CMK (cell line): ENCODE measurements around the gene CAPN9.
"Not testable (repeated sequence)": the region's sequence is repeated elsewhere in the genome, so short reads cannot be mapped to it uniquely, and the experiment has no call there.

Source experiments
- DNase-seq: peaks from one replicate; pipeline ENCODE4 v3.0.0-alpha.2; 2010; ENCODE audit warnings: low read depth

Gene CAPN9, protein sequence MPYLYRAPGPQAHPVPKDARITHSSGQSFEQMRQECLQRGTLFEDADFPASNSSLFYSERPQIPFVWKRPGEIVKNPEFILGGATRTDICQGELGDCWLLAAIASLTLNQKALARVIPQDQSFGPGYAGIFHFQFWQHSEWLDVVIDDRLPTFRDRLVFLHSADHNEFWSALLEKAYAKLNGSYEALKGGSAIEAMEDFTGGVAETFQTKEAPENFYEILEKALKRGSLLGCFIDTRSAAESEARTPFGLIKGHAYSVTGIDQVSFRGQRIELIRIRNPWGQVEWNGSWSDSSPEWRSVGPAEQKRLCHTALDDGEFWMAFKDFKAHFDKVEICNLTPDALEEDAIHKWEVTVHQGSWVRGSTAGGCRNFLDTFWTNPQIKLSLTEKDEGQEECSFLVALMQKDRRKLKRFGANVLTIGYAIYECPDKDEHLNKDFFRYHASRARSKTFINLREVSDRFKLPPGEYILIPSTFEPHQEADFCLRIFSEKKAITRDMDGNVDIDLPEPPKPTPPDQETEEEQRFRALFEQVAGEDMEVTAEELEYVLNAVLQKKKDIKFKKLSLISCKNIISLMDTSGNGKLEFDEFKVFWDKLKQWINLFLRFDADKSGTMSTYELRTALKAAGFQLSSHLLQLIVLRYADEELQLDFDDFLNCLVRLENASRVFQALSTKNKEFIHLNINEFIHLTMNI

DNA sequence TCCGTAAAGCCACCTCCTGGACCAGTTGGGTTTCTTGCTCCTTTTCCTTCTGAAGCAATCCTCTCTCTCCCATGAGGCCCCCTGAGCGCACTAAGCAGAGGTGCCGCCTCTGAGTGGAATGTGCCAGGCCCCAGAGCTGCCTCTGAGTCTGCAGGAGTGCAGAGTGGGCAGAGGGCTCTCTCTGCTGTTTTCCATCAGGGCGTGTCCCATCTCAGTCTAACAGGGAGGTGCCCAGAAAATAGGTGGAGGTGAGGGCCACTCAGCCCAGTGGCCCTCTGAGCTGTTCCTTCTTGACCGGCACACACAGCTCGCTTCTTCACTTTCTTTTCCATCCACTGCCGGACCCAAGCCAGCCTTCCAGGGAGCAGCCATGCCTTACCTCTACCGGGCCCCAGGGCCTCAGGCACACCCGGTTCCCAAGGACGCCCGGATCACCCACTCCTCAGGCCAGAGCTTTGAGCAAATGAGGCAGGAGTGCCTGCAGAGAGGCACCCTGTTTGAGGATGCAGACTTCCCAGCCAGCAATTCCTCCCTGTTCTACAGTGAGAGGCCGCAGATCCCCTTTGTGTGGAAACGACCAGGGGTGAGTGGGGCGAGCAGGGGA lies at the start of gene CAPN9:
CAPN9 (plus strand) TSS at position 262 of the 604 bp plus-strand sequence; CDS start at position 371, 109 bp downstream.
- no peak for DNase-seq

DNA sequence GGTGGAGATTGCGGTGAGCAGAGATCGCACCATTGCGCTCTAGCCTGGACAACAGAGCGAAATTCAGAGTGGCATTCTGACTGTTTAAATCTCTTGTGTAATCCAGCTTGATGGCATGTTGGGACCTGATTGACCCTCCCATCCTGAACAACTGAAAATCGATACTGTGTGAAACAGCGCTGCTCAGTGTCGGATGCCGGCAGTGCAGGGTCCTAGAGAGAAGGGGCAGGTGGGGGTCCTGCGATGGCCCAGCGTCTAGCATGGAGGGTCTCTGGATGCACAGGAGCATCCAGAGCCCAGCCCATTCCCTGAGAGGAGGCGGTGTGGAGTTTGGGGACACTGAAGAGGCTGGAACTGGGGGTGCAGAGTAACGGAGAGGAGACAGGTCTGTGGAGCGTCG lies 49.1 kb upstream of the CAPN9 start:
- no peak for DNase-seq

DNA sequence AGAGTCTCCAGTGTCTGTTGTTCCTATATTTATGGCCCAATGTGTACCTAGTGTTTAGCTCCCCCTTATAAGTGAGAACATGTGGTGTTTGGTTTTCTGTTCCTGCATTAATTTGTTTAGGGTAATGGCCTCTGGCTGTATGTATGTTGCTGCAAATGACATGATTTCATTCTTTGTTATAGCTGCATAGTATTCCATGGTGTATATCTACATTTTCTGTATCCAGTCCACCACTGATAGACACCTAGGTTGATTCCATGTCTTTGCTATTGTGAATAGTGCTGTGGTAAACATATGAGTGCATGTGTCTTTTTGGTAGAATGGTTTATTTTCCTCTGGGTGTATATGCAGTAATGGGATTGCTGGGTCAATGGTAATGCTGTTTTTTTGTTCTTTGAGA lies 48.2 kb upstream of the CAPN9 start:
- not testable (repeated sequence) for DNase-seq

DNA sequence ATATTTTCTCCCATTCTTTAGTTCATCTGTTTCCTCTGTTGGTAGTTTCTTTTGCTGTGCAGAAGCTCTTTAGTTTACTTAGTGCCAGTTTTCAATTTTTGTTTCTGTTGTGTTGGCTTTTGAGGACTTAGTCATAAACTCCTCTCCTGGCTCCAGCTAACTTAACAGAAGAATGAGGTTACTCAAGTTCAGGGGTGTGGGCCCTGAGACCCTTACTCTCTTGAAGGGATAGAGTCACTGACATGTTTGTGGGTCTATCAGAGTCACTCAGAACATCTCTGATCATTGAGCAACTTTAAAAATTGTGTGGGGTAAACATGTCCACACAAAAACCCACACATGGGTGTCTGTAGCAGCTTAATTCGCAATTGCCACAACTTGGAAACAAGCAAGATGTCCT lies 47.5 kb upstream of the CAPN9 start:
- DNase-seq = no peak

DNA sequence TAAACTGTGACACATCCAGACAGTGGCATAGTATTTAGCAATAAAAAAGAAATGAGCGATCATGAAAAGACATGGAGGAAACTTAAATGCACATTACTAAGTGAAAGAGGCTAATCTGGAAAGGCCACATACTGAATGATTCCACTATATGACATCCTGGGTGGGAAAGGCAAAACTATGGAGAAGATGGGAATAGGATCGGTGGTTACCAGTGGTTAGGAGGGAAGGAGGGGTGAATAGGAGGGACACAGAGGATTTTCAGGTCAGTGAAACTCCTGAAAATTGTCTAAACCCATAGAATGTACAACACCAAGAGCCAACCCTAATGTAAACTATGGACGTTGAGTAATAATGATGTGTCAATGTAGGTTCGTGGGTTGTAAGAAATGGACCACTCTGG lies 47.1 kb upstream of the CAPN9 start:
- DNase-seq = no peak

DNA sequence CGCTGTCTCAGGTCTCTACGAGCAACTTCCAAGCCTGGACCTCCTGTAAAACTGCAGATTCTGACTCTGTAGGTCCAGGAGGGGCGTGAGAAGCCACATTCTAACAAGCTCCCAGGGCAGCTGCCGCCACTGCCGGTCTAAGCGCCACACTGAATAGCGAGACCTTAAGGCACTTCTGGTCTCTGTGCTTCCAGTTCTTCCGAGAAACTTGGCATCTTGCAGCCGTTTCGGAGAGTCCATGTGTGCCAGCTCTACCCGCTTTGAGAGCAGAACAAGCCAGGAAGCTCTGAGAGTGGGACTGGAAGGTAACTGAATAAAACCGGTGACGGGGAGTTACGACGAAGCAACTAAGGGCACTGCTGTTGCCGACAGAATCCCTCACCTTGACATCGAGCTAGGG lies 45.8 kb upstream of the CAPN9 start:
- DNase-seq = no peak

DNA sequence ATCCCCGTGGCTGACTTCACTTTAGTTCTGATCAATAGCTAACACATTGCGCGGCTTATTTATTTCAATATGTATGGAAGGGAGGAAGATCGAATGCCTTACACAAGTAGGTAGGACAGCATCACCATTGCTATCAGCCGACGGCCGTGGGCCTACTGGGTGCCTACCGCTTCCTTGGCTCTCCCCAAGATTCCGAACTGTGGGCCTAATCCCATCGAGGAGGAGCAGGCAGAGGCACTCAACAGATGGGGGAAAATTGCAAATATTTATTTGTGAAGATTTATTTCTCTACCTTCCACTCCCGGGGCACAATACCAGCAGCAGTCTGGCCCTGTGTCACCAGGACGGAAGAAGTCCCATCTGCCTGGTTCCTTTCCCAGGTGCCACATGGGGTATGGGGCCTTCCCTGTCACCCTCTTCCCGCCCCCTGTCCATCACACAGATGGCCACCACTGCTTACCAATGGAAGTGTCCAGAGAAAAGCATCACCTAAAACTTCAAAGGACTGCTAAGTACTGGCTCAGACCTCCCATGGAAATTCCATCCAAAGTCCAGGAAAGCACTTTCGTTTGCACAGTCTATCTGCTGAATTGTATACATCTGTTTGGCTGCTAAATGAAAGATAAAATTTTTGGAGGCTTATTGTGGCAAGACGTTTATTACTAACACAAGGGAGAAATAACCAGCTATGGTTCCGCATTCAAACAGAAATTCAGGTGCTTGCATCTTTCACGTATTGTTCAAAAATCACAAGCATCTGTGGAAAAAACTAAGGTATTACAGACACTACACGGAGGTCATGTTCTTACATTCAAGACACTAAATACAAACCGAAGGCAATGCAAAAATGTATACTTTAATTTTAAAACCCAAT lies 45.1 kb upstream of the CAPN9 start:
- DNase-seq = no peak

DNA sequence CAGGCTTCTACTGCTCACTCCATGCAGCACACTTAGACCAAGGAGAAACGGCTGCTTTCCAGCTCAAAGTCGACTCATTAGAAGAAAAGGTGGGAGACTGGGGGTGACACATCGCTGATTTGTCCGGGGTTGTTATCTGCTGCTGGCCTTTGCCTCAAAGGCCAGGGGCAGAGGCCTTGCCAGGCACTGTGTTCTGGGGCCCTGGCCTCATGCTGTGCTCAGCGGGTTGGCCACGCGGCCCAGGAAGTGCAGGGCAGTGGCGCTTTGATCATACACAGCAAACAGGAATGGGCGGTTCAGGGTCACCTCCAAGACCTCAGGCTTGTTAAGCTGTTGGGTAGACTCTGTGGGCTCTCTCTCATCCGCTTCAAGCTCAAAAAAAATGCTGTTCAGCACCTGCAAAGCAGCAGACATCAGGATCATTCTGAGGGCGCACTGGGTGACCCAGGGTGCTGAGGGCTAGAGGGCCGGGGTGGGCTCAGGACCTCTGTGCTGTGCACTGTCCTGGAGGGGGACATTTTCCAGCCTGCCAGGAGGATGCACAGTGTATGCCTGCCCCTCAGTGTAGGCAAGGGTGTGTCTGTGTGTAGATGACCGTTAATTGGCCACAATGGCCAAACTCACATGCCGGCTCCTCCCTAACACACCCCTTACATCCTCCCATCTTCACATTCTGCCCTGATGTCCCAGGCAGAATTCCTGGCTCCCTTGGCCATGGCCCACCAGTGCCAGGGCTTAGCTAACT lies 44.1 kb upstream of the CAPN9 start:
- DNase-seq = no peak

DNA sequence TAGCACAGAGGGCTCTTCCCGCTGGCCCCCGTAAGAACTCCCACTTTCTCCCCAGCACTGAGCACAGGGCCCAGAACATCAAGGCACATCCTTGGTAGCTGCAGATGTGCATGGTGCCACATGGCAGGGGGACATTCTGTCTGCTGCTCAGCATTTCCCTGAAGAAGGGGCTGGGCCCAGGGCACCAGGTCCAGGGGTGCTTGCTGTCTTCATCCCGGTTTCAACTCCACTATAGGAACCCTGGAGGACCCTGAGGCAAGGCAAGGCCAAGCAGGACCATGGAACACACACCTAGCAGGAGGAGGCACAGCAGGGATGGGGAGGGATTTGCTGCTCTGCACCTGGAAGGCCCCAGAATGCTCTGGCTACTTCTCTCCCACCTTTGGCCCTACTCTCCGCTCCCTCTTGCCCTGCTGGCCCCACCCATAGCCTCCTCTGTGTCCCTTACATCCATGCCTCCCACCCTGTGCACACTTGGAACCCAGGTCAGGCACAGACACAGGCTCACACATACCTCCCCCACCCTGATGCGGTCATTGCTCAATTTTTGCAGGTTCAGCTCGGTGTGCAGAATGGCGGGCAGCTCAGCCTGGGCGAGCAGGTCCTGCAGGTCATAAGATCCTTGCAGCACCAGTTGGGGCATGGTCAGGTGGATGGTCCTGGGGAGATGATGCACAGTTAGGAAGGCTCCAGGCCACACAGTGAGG lies 43.4 kb upstream of the CAPN9 start:
- DNase-seq = no peak

DNA sequence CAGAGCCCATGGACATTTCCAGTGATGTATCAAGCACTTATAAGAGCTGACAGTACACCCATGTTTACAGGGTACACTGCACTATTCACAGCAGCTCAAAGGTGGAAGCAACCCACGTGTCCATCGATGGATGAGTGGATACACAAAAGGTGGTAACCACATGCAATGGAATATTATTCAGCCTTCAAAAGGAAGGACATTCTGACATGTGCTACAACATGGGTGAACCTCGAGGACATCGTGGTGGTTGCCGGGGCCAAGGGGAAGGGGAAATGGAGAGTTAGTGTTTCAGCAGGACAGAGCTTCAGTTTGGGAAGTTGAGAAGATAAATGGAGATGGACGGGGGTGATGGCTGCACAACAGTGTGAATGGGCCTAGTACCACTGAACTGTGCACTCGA lies 42.4 kb upstream of the CAPN9 start:
- no peak for DNase-seq

DNA sequence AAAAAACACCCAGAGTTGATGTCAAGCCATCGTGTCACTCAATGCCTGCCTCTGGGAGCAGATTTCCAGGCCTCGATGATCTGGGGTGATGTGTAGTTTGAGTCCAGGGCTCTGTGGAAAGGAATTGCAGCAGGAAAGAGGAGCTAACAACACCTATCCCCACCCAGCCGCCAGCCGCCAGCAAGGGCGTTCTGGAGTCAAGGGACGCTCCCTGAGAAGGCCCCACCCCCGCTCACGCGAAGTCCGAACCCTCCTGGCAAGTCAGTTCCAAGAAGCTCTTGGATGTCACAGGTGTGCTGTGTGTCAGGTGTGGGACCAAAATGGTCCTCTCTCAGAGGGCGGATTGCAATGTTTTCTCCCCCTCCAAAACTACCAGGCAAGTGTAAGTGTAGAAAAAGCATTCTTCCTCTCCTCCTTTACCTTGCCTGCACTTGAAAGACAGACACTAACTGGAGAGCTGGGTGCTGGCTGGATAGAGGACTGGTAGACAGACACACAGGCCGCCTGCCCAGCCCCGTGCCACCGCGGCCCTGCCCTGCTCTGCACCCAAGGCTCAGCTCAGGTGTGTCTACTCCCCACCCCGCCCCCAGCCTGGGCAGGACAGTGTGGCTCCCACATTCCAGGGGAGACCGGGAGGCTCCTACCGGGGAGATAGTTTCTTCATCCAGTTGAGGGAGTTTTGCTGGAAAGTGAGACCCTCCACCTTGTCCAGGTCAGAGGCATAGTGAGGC lies 41.7 kb upstream of the CAPN9 start:
- DNase-seq = no peak

DNA sequence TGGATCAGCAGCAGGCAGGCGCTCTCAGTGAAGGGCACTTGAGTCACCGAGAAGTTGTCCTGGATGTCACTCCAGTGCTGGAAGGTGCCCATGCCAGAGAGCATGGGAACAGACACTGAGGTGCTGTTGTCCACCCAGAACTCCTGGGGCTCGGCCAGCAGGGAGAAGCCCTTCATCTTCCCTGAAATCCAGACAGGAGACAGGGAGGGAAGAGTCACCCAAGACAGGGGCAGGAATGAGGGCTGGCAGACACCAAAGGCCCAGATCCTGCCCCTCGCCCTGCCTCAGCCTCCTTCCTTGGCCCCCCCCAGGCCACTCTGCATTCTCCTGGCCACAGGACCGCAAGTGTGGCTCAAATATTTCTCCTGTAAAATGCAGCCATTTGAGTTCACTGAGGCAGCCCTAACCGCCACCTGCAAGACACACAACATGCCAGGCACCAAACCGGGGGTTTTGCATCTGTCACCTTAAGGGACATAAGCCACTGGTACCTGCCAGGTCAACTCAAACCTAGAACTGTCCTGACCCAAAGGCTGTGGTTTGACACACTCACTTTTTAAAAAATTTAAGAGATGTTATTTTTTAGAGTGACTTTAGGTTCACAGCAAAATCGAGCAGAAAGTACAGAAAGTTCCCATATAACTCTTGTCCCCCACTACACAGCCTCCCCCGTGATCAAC lies 41.0 kb upstream of the CAPN9 start:
- no peak for DNase-seq

DNA sequence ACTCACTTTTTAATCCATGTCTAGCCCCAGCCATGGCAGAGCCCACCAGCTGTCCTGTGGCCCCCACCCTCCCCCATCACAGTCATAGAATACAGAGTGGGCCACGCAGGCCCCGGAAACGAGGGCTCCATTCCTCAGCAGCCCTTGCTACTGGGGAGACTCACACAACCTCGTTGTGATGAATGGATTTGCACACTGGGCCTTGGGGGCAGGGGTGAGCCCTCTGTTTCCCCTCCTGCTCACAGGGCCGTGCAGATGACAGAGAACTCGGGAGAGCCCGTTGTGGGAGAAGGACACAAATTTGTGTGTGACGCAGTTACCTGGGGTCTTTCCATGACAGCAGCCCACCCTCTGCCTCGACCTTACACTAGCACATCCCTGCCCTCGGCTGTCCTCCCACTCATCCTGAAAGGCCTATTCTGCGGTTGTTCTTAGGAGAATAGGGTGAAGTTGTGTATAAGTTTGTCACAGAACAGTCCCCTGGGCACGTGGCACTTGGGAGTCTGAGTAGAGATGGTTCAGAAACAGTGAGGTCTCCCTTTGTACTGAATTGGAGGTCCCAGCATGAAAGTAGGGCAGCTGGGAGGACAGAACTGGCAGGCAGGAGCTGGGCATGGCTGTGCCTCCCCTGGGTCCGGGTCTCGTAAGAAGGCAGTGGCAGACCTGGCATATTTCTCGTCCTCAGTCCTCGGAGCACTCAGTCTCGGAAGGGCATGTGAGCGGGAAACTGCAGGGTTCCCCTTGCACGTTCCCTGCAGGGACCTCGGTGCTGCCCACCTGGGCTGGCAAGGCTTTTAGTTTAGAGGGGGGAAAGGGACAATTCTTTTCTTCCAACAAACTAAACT lies 40.1 kb upstream of the CAPN9 start:
- no peak for DNase-seq

DNA sequence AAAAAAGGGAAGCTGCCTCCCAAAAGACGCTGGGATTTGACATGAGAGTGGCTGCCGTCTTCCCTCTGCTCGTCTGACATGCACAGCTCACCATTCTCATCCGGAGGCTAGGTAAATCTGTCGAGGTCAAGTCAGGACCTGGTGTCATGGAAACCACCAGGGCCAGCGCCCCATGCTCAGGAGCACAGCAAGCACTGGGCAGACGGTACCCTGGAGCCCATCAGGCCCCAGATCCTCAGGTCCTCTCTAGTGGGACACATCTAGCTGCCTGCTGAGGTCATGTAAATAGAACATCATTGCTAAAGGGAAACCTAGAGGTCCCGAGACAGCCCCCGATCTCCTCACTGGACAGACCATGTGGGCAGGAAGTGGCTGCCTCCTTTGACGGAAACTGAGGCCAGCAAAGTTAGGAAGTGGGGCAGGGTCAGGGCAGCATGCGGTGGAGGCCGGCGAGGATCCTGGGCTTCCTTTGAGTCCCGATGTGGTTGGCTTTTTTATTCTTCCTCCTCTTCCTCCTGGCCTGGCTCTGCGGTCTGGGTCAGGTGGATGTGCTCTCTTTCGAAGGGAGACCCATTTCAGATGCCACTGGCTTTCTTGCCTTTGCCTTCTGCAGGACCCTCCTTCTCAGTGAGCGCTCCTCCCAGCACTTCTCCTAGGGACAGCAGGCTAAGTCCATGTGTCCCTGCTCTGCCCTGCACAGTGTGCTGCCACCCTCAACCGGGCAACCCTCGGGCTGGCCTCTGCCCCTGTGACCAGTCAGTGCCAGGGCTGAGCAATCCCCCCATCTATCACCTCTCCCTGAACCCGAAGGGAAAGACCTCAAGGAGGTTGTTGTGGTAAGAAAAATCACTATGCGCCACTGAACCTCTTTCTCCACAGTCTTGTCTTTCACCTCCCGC lies 39.2 kb upstream of the CAPN9 start:
- peak; percentile 12 for DNase-seq

DNA sequence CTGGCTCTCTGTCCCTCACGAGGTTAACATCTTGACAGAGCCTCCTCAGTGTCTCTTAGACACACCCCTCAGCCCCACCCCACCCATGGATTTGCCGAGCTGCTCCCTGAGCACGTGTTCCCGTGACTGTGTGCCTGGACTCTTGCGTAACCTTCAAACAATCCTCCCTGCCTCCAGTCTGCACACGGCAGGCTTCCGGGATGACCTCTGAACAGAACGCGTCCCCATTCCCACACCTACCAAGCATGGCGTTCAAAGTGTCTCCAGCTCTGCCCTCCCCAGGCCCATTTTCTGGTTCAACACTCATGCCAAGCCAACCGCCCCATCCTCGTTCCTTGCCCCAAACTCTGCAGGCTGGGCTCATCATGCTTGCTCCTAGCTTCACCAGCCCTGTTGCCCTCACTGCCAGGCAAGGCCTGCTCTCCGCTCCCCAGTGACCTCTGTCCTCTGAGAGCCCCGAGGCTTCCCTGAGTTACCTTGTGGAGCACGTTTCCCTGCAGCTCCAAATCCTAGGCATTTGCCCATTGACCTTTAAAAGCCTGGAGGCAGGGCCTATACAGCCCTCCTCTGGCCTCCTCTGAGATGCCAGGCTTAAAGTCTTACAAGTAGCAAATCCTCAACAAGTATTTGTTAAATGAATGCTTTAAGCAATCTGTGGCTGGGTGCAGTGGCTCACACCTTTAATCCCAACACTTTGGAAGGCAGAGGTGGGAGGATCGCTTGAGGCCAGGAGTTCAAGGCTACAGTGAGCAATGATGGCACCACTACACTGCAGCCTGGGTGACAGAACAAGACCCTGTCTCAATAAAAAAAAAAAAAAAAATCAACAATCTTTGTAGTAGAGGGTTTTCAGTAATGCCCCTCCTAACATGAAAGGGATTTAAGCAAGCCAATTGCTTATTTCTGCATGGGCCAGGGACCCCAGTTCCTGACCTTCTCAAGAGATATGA lies 38.3 kb upstream of the CAPN9 start:
- DNase-seq = no peak
